ENCODE data around the gene JMJD8. TPM values are rescaled to one million over a fixed set of nuclear protein-coding genes. Genes with fewer than 3 reads are reported as not detected.

Gene JMJD8
- total and polyA plus RNA-seq, 9 of the 15 experiments (the other 6 are each of a cell fraction or from before 2014, with no cell fraction given) = 1.2 to 50.6 (median 29.3) TPM

GRCh38 chr16:728131-728889, 44.2 kb upstream of the JMJD8 start (continued):
- no peak for TF ChIP-seq ZNF41 (CRISPR knock-in tag; conservative IDR thresholded peaks at IDR 0.05)
- no peak for TF ChIP-seq ZNF830 (CRISPR knock-in tag; IDR thresholded peaks at IDR 0.05)
- TF ChIP-seq CBX1 (IDR thresholded peaks at IDR 0.05; ENCODE audit: low read depth) = no peak
- no peak for TF ChIP-seq SMARCC2 (IDR thresholded peaks at IDR 0.05; ENCODE audit: low read depth)
- no peak for TF ChIP-seq ZFP30 (CRISPR knock-in tag; IDR thresholded peaks at IDR 0.05; ENCODE audit: borderline replicate concordance)
- no peak for TF ChIP-seq ZBTB49 (CRISPR knock-in tag; IDR thresholded peaks at IDR 0.05; ENCODE audit: borderline replicate concordance)
- TF ChIP-seq ZNF347 (CRISPR knock-in tag; IDR thresholded peaks at IDR 0.05; ENCODE audit: low read depth) = no peak
- TF ChIP-seq MGA (IDR thresholded peaks at IDR 0.05) = peak; percentile 25; the same call in 1 of the 2 replicates
- TF ChIP-seq THRB (CRISPR knock-in tag; conservative IDR thresholded peaks at IDR 0.05) = no peak
- TF ChIP-seq HDAC8 (tag; IDR thresholded peaks at IDR 0.05) = no peak
- no peak for TF ChIP-seq NR4A1 (CRISPR knock-in tag; IDR thresholded peaks at IDR 0.05)
- no peak for TF ChIP-seq NR4A1 (tag; IDR thresholded peaks at IDR 0.05)
- TF ChIP-seq GTF2F1 (IDR thresholded peaks at IDR 0.05; ENCODE audit: low read depth, low read length) = no peak

Data from K562 (cell line).